ENCODE results near the gene TXLNA. TPM values are rescaled to one million over a fixed set of nuclear protein-coding genes. Genes with fewer than 3 reads are reported as not detected.
"Not testable (repeated sequence)": the region's sequence is repeated elsewhere in the genome, so short reads cannot be mapped to it uniquely, and the experiment has no call there.

Gene TXLNA
- polyA plus RNA-seq, 1 experiment, result 49.3 TPM

DNA sequence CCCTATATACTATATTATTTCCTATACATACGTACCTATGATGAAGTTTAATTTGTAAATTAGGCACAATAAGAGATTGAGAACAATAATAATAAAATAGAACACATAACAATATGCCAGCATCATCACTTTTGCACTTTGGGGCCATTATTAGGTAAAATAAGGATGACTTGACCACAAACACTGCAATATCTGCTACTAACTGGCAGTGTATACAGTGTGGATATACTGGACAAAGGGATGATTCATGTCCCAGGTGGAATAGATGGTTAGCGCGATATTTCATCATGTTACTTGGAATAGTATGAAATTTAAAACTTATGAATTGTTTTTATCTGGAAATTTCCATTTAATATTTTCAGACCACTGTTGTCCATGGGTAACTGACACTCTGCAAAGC lies 35.4 kb upstream of the TXLNA start:
- CTCF ChIA-PET, result no interaction called here
- no peak overlapping the region for H3K27ac ChIP-seq (ENCODE audit: low read depth, low read length)
- no peak for DNase-seq (ENCODE audit: low read depth, low spot score)

DNA sequence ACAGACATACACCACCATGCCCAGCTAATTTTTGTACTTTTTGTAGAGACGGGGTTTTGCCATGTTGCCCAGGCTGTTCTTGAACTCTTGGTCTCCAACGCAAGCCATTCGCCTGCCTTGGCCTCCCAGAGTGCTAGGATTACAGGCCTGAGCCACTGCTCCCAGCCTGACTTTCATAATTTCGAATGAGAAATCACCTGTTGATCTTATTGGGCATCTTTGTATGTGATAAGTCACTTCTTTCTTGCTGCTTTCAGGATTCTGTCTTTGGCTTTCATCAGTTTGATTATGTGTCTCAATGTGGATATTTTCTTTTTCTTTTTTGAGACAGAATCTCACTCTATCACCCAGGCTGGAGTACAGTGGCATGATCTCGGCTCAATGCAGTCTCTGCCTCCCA lies 31.7 kb upstream of the TXLNA start:
- POLR2A ChIA-PET, result interaction anchor here (0.6 kb wide), 1 partner anchor 74 kb away, joined by 3 read pairs; no protein-coding TSS in a partner anchor
- CTCF ChIA-PET; DNase-seq (ENCODE audit: low read depth, low spot score): not testable (repeated sequence)

More for the DNA sequence above, 35.4 kb upstream of the TXLNA start:
- H3K4me3 ChIP-seq (ENCODE audit: low read depth, low read length), result no peak overlapping the region
- TF ChIP-seq, protein P1, sequence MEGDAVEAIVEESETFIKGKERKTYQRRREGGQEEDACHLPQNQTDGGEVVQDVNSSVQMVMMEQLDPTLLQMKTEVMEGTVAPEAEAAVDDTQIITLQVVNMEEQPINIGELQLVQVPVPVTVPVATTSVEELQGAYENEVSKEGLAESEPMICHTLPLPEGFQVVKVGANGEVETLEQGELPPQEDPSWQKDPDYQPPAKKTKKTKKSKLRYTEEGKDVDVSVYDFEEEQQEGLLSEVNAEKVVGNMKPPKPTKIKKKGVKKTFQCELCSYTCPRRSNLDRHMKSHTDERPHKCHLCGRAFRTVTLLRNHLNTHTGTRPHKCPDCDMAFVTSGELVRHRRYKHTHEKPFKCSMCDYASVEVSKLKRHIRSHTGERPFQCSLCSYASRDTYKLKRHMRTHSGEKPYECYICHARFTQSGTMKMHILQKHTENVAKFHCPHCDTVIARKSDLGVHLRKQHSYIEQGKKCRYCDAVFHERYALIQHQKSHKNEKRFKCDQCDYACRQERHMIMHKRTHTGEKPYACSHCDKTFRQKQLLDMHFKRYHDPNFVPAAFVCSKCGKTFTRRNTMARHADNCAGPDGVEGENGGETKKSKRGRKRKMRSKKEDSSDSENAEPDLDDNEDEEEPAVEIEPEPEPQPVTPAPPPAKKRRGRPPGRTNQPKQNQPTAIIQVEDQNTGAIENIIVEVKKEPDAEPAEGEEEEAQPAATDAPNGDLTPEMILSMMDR (IDR thresholded peaks at IDR 0.05; ENCODE audit: low read depth, low read length), result no peak
- H3K27me3 ChIP-seq (ENCODE audit: control insufficient read depth, insufficient read depth, low read length), result no peaks in the 10 kb centered on the region
- POLR2A ChIA-PET, result no interaction called here
- peaks cover 7% of the 10 kb centered on the region for H3K9me3 ChIP-seq (ENCODE audit: control insufficient read depth, insufficient read depth, low read length)

GRCh38 chr1:32150847-32151246 lies 28.6 kb upstream of the TXLNA start:
- H3K27me3 ChIP-seq (ENCODE audit: control insufficient read depth, insufficient read depth, low read length), result no peaks in the 10 kb centered on the region
- DNase-seq (ENCODE audit: low read depth, low spot score), result no peak
- H3K4me3 ChIP-seq (ENCODE audit: low read depth, low read length), result no peak overlapping the region
- POLR2A ChIA-PET, result interaction anchor here (0.6 to 1.4 kb wide), 5 partner anchors 17 to 78 kb away, joined by 3 to 6 read pairs (median 3); partner anchors contain the start of genes TMEM39B and TXLNA
- TF ChIP-seq, protein P1 (IDR thresholded peaks at IDR 0.05; ENCODE audit: low read depth, low read length), result no peak
- peak overlapping the region; percentile 55 for H3K27ac ChIP-seq (ENCODE audit: low read depth, low read length)
- CTCF ChIA-PET, result interaction anchor here (0.5 to 1.6 kb wide), 3 partner anchors 31 to 112 kb away, joined by 3 to 6 read pairs (median 4); partner anchors contain the start of gene KPNA6
- peaks cover 7% of the 10 kb centered on the region; the same call in 1 of the 2 replicates for H3K9me3 ChIP-seq (ENCODE audit: control insufficient read depth, insufficient read depth, low read length)

More for the DNA sequence above, 31.7 kb upstream of the TXLNA start:
- H3K27ac ChIP-seq (ENCODE audit: low read depth, low read length); H3K9me3 ChIP-seq (ENCODE audit: control insufficient read depth, insufficient read depth, low read length); H3K27me3 ChIP-seq (ENCODE audit: control insufficient read depth, insufficient read depth, low read length); H3K4me3 ChIP-seq (ENCODE audit: low read depth, low read length): not testable (repeated sequence)

GRCh38 chr1:32151319-32151787 lies 28.1 kb upstream of the TXLNA start:
- Histone ChIP-seq H3K27ac (ENCODE audit: low read depth, low read length) (peak overlapping the region; percentile 55), H3K4me3 (ENCODE audit: low read depth, low read length) (peak overlapping the region; percentile 18), H3K27me3 (ENCODE audit: control insufficient read depth, insufficient read depth, low read length) (no peaks in the 10 kb centered on the region), H3K9me3 (ENCODE audit: control insufficient read depth, insufficient read depth, low read length) (peaks cover 7% of the 10 kb centered on the region; the same call in 1 of the 2 replicates)
- POLR2A ChIA-PET, result interaction anchor here (0.6 to 1.4 kb wide), 5 partner anchors 18 to 78 kb away, joined by 3 to 6 read pairs (median 3); partner anchors contain the start of genes TMEM39B and TXLNA
- CTCF ChIA-PET, result interaction anchor here (0.5 to 1.6 kb wide), 3 partner anchors 32 to 112 kb away, joined by 3 to 6 read pairs (median 4); partner anchors contain the start of gene KPNA6
- TF ChIP-seq, protein P1 (IDR thresholded peaks at IDR 0.05; ENCODE audit: low read depth, low read length), result no peak
- peak; percentile 55 for DNase-seq (ENCODE audit: low read depth, low spot score)

GRCh38 chr1:32159189-32159588 lies 20.3 kb upstream of the TXLNA start:
- TF ChIP-seq, protein P1 (IDR thresholded peaks at IDR 0.05; ENCODE audit: low read depth, low read length), result no peak
- Histone ChIP-seq H3K27me3 (ENCODE audit: control insufficient read depth, insufficient read depth, low read length) (no peaks in the 10 kb centered on the region), H3K4me3 (ENCODE audit: low read depth, low read length) (no peak overlapping the region), H3K9me3 (ENCODE audit: control insufficient read depth, insufficient read depth, low read length) (no peaks in the 10 kb centered on the region), H3K27ac (ENCODE audit: low read depth, low read length) (no peak overlapping the region)
- POLR2A ChIA-PET, result no interaction called here
- CTCF ChIA-PET, result no interaction called here
- DNase-seq (ENCODE audit: low read depth, low spot score), result no peak

All from AG04450 (cell line).